NCI-H2196 treated with DMSO at 0.1 percent for 48 hours (cell line): Measurements from ENCODE around the gene ABL2.

Source experiments
- DNase-seq: peaks from one replicate; lab custom pipeline; 2025; ENCODE audit not compliant: unreplicated experiment; lab: John Stamatoyannopoulos, UW

Gene ABL2

DNA sequence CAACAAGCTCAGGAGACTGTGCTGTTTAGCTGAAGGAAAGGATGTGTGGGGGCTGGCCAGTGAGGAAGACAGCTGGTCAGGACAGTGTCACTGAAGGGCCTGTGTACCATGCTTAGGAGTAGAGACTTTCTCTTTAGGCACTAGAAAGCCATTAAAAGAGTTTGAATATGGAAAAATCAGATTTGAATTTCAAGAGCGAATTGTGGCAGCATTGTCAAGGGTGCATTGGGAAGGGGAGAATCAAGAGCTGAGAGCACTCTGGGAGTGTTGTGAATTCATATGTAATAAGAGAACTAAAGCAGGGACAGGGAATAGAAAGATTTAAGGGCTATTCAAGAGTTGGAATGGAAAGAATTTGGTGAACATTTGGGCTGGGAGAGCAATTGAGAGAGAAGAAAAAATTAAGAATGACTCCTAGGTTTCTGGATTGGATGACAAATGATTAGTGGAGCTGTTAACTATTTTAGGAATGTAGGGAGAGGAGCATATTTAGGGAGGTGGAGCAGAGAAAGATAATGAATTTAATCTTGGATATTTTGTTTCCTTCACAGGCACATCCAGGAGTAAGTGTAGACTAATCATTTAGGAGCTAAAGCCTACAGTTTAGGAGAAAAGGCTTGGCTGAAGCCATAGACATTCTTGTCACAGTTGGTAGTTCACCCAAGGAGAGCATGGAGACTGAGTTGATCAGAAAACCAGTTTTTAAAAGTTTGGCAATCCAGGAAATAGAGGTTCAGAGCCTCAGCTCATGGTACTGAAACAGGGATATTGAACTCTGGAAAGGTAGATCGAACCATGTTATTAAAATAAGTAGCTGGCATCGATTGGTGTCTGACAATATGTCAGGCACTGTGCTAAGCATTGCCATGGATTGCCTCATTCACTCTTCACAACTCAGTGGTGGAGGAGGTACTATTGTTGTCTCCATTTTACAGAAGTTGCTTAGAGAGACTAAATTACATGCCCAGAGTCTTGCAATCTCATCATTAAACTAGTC, 170.7 kb downstream of the ABL2 start:
- DNase-seq: no peak

- DNase-seq: no peak
Measured at GRCh38 chr1:179055937-179056336, 173.5 kb downstream of the ABL2 start.

GRCh38 chr1:179053486-179053885, 176.0 kb downstream of the ABL2 start:
- no peak for DNase-seq

DNA sequence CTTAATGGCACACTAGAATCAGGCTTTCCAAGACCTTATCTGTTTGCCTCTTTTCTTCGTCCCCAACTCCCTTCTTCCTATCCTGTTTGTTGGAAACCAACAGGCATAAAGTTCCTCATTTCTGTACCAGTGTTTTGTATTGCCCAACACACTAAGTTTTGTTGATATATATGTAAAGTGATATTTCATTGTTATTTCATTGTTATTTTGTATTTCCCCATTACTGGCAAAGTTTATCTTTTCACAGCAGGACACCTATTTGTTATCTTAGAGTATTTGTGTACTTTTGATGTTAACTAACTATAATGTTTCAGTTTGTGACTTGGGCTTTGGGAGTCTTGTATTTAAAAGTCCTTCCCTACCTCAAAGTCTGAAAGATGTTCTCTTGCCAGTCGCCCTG, 176.7 kb downstream of the ABL2 start:
- DNase-seq: no peak
